Activated effector memory CD4-positive, alpha-beta T cell treated with Interleukin-2 at 50 U/mL for 16 hours (primary cell): ENCODE data around the gene TRIM10.
"Not testable (repeated sequence)": the region's sequence is repeated elsewhere in the genome, so short reads cannot be mapped to it uniquely, and the experiment has no call there.

Experiments
- DNase-seq: peaks from one replicate; pipeline ENCODE4 v3.0.0-alpha.2; 2020

TRIM10 gene

DNA sequence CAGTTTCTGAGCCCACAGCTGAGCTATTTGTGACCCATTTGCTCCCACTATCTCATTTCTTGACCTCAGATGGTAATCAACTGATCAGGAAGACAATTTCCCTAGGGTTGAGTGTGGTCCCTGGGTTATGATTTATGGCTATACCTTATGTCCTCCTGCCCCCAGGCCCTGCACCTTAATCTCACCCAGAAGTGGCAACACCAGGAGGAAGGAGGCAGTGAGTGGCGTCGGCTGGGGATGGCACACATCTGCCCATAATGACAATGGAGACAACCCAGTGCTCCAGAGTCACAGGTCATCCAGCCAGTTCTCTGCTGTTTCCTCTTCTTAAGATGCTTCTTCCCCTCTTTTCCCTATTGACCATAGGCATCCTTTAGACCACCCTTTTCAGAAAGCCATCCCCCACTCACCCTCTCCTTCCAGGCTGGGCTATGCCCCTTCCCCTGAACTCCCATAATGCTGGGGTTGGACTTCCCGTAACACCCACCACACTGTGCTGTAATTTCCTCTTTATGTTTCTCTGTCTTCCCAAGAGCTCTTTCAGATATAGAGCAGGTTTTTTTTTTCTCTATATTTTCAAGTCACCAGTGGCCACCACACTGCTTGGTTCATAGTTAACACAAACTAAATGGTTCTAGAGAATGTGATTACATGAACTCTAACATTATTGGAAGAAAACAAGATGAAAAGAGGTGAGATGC, 8.0 kb downstream of the TRIM10 start:
- no peak for DNase-seq

DNA sequence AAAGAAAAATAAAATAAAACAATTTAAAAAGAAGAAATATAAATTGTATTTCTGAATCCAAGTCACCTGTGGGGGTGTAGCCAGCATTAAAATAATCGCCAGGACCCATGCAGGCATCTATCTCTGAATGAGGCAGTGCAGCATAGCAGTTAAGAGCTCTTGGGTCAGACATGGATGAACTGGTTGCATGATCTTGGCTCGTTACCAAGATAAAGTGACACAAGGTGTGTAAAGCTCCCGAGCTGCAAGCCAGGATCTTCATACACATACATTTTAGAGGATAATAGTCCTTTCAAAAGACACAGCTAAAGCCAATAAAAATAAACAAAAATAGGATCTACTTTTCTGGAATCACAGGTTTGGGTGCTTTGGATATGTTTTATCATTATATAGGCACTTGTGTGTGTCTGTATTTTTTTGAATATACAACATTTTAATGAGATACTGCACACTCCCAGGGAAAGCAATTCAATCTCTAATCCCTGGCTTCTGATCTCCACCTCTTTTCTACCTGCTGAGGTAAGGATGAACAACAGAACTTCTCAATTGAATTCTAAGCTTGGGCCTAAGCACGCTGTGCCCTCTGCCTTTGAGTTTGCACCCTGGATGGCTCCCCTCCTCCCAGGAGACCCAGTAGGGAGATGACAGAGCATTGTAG, 8.9 kb downstream of the TRIM10 start:
- no peak for DNase-seq

- DNase-seq, result no peak
These were observed 9.4 kb downstream of the TRIM10 start for GRCh38 chr6:30151580-30151979.

DNA sequence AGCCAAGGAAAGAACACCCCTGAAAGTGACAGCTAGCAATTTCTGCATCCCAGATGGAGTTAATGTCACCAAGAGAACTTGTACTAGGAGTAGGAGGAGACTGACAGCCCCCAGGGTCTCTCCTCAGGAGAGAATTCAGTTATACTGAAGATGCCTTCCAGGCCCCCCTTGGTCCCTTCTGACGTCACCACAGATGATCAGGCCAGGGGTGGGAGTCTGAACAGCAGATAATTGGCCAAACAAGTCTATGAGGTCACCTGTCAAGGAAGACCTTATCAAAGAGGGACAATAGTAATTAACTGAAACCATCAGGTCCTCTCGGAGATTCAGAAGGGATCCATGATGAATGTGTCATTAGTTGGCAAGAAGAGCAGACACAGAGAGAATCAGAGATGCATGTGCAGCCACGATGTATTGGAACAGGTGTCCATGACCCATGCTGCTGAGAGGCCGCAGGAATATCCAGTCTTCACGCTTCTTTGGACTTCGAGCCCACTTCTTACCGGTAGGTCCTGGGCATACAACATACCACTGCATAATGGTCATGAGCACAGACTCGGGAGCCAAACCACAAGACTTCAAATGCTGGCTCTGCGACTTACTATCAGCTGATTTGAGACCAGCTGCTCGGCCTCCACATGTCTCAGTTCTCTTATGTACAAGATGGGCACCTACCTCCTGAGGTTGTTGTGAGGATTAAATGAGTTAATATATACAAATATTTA, 10.2 kb downstream of the TRIM10 start:
- DNase-seq, result no peak

DNA sequence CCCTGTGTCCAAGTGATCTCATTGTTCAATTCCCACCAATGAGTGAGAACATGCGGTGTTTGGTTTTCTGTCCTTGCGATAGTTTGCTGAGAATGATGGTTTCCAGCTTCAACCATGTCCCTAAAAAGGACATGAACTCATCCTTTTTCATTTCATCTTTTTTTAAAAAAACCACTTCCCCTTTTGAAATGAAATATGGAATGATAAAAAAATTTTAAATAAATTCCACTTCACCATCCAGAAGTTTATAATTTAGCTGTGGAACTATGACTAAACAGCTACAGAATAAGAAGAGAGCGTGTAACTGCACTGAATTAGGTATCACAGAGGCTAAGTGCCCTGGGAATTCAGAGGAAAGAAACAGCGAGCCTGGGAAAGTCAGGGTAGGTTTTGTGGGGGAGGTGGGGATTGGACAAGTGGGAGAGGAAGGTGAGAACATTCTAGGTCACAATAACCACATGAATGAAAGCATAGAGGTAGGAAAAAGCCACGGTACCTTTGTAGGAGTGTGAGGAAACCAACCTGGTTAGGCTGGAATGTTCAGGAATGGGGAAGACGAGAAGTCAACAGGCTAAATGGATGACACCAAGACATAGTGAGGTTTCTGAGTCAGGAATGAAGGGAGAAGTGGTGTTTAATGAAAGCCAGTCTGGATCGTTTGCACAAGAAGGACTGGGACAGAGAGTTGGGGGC, 11.0 kb downstream of the TRIM10 start:
- no peak for DNase-seq

GRCh38 chr6:30149234-30149633, 11.8 kb downstream of the TRIM10 start:
- no peak for DNase-seq

GRCh38 chr6:30147096-30147495, 13.9 kb downstream of the TRIM10 start:
- no peak for DNase-seq

GRCh38 chr6:30145818-30146217, 15.2 kb downstream of the TRIM10 start:
- no peak for DNase-seq

GRCh38 chr6:30144811-30145210, 16.2 kb downstream of the TRIM10 start:
- no peak for DNase-seq

GRCh38 chr6:30143780-30144179, 17.2 kb downstream of the TRIM10 start:
- DNase-seq, result no peak

- DNase-seq, result no peak
These were observed 18.3 kb downstream of the TRIM10 start for GRCh38 chr6:30142665-30143064.

- DNase-seq, result not testable (repeated sequence)
These were observed 20.8 kb downstream of the TRIM10 start for GRCh38 chr6:30140240-30140639.

- no peak for DNase-seq
These were observed 24.3 kb downstream of the TRIM10 start for GRCh38 chr6:30136570-30137286.

GRCh38 chr6:30135757-30136156, 25.3 kb downstream of the TRIM10 start, which contains the start of gene TRIM40:
TRIM40 (plus strand) TSS chr6:30136140; CDS start chr6:30137037, 897 bp downstream.
- no peak for DNase-seq

DNA sequence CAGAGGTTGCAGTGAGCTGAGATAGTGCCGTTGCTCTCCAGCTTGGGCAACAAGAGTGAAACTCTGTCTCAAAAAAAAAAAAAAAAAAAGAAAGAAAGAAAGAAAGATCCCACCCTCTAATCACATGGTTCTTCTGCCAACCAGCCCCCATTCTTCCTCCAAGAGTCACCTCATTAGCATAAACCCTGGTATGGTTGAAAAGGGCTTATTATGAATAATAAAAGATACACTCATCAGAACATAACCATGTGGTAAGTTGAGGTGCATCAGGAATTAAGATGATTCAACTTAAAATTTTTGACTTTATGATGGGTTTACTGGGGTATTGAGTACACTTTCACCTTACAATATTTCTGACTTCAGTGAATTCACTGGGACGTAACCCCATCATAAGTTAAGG, 25.9 kb downstream of the TRIM10 start:
- no peak for DNase-seq

- no peak for DNase-seq
These were observed 29.0 kb downstream of the TRIM10 start for GRCh38 chr6:30131947-30132497.

DNA sequence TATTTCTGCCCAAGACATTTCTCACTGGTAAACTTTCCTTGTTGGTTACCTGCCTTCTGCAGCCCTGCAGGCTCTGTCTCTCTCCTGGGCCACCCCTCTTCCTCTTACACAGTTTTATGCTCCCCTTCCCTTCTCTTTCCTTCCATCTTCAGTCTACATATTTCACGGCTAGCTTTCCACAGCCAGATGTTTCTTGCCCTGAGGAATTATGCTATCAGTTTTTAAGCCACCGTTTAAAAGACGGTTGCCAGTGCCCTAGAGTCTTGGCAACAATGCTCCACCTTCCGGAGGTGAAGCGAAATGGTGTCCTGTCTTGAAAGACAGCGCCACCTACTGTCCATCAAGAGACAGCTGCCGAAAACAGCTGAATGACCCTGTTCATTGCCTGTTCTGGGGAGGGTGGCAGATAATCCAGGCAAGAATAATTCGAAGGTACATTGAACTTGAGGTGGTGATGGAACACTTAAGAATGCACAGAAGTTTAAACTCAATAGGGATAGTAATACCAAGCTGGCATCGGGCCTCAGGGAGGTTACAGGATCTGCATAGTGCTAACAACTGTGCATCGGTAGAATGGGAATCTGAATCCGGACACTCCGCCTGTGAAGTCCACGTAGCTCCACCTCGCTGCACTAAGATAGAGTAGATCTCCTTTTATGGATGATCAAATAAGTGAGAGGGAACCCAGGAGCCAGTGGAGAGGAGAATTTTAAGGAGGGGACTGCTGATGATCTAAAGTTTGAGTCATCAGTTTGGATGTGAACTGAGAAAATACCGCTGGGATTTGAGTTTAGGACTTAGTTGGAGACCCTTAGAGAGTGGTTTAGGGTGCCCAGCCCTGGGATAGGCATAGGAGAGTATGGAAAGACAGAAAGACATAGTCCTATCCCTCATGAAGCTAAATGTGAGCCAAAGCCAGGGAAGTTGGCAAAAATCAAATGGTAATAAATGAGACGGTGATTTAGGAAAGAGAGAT, 29.8 kb downstream of the TRIM10 start:
- DNase-seq, result peak; percentile 43

- no peak for DNase-seq
These were observed 30.8 kb downstream of the TRIM10 start for GRCh38 chr6:30130179-30130679.

- DNase-seq, result no peak
These were observed 31.5 kb downstream of the TRIM10 start for GRCh38 chr6:30129265-30130178.
